ENCODE measurements around the gene ETHE1.

The ETHE1 gene

DNA sequence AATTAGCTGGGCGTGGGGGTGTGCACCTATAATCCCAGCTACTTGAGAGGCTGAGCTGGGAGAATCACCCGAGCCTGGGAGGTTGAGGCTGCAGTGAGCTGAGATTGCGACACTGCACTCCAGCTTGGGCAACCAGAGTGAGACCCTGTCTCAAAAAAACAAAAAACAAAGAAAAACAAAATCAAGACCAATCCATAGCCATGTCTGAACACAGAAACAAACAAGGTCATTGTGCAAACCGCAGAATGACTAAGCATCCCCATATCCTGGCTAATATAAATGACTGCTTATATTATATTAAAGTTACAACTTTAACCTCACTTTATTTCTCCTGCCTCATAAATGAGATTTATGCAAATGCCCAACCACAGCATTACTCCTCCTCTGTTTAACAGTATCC lies 59.3 kb downstream of the ETHE1 start:
- TF ChIP-seq POLR2A (IDR thresholded peaks at IDR 0.05; ENCODE audit: low read length) (no peak), GATA1 (IDR thresholded peaks at IDR 0.05; ENCODE audit: low read depth, low read length) (no peak)

DNA sequence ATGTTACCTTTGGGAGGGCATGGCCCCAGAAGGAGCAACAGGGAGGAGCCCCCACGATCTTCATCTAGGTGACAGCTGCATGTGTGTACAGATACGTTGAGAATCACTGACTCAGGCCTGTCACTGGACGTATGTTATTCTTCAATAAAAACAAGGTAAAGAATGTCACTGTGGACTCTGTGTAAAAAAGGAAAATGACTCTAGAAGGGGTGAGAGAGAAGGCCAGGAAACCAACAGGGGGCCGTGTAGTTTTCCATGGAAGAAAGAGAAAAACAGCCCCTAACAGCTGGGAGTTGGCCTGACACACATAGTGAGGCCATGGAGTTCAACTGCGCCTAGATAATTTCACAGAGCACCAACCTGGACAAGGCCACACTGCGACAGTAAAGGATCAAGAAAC lies 59.7 kb downstream of the ETHE1 start:
- TF ChIP-seq GATA1 (IDR thresholded peaks at IDR 0.05; ENCODE audit: low read depth, low read length), result no peak
- TF ChIP-seq POLR2A (IDR thresholded peaks at IDR 0.05; ENCODE audit: low read length), result no peak
- no peak for DNase-seq

More for the DNA sequence above, 59.3 kb downstream of the ETHE1 start:
- no peak for DNase-seq

DNA sequence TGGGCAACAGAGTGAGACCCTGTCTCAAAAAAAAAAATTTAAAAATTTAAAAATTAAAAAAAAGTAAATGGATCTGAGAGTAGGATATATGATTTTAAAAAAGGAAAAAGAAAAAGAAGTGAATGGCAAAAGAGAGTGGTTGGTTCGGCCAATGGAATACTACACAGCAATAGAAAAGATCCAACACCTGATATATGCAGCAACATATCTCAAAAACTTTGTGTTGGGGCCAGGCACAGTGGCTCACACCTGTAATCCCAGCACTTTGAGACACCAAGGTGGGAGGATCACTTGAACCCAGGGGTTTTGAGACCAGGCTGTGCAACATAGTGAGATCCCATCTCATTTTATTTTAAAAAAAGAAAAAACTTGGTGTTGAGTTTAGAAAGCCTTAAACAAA lies 60.2 kb downstream of the ETHE1 start:
- no peak for DNase-seq
- TF ChIP-seq POLR2A (IDR thresholded peaks at IDR 0.05; ENCODE audit: low read length) (no peak), GATA1 (IDR thresholded peaks at IDR 0.05; ENCODE audit: low read depth, low read length) (no peak)

DNA sequence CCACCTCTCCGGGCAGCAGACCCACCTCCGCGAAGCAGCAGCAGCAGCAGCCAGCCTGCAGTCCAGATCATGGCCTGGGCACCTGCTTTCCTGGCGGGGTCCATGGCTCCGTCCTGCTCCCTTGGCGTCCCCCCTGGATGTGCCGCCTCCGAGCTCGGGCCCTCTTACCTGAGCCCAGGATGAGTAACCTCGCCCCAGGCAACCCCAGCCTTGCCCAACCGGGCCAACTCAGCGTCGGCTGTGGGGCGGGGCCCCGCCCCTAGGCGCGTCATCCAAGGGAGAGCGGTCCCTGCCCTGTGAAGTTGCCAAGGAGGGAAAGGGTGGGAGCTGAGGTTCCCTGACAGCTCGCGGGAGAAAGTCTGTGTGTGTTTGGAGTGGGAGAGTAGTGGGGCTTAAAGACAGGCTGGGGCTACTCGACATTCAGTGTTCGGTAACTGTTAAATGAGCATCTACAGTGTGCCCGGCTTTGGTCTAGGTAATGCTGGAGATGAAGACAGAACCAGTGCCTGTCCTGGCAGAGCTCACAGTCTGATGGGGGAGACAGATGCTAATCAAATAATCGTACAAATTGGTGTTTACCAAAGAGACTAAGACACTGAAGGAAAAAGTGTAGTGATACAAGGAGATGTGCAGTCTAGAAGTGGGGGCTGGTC lies 61.4 kb downstream of the ETHE1 start, which contains the start of gene LYPD3:
LYPD3 (minus strand) TSS at position 141 of the 653 bp plus-strand sequence; CDS start at position 104, 37 bp downstream.
- DNase-seq, result peak; percentile 34 to 76
- TF ChIP-seq GATA1 (IDR thresholded peaks at IDR 0.05; ENCODE audit: low read depth, low read length) (no peak), POLR2A (IDR thresholded peaks at IDR 0.05; ENCODE audit: low read length) (no peak)

DNA sequence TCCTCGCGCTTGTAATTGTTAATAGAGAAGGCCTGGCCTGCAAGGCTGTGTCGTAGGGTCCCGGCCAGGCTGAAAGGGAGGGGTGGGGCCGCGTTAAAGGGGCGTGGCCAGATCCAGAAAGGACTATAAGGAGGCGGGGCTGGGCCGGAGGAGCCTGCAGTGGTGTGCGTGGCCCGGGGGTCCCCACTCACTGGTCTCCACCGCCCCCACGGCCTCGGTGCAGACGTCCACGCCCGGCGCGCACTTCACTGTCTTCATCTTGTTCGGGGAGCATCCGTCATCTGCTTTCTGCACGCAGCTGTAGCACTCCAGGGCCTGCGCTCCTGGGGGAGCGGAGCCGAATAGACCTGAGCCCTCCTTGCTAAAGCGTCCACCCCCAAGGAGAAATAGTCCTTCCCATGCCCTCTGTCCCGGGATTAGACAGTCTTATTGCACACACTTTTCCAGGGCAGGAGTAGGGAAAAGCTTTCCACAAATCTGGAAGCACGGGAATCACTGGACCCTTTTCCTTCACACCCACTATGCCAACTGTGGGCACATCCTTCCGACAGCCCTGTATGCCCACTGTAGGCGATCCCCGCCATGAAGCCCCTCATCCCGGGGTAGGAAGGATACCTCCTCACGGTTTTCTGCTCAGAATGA lies 62.7 kb downstream of the ETHE1 start:
- peak in 1 of 2 experiments; percentile 88 for DNase-seq
- TF ChIP-seq GATA1 (IDR thresholded peaks at IDR 0.05; ENCODE audit: low read depth, low read length) (no peak), POLR2A (IDR thresholded peaks at IDR 0.05; ENCODE audit: low read length) (no peak)

DNA sequence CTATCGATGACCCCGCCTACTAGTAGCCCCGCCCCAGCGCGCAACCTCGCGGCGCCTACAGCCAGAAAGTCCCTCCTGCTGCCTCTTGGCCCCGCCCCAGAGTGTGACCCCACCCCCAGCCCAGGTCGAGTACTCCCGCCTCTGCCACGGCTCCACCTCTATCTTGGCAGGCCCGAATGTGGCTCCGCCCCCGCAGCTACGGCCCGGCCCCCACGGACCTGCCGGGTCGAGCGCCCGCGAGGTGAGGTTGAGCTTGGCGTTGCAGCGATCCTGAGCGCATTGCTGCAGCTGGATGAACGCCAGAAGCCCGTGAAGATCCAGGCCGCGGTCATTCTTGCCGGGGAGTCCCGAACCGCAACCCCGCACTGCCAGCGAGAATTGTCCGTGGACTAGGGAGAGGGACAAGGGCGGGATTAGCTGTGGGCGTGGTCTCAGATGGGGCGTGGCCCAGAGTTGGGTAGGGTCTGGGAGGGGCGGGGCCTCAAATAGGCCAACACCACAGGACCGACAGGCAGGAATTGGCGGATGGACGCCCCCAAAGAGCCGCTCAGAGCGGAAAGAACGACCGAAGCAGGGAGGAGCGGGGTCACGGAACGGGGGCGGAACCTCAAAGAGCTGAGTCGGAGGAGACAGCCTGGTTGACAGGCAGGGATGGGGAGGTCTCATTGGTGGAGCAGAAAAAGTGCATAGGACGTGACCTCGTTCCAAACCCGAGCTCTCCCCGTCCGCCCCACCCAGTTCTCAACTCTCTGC lies 63.4 kb downstream of the ETHE1 start:
- peak; percentile 97 to 99 for DNase-seq
- TF ChIP-seq GATA1 (IDR thresholded peaks at IDR 0.05; ENCODE audit: low read depth, low read length), result no peak
- no peak for TF ChIP-seq POLR2A (IDR thresholded peaks at IDR 0.05; ENCODE audit: low read length)

GRCh38 chr19:43462785-43463380 lies 64.1 kb downstream of the ETHE1 start:
- no peak for TF ChIP-seq POLR2A (IDR thresholded peaks at IDR 0.05; ENCODE audit: low read length)
- DNase-seq, result no peak

- no peak for DNase-seq
- TF ChIP-seq GATA1 (IDR thresholded peaks at IDR 0.05; ENCODE audit: low read depth, low read length) (no peak), POLR2A (IDR thresholded peaks at IDR 0.05; ENCODE audit: low read length) (no peak)
These were observed 64.6 kb downstream of the ETHE1 start for GRCh38 chr19:43462383-43462782.

GRCh38 chr19:43461303-43461702 lies 65.7 kb downstream of the ETHE1 start:
- TF ChIP-seq POLR2A (IDR thresholded peaks at IDR 0.05; ENCODE audit: low read length), result no peak
- no peak for TF ChIP-seq GATA1 (IDR thresholded peaks at IDR 0.05; ENCODE audit: low read depth, low read length)

GRCh38 chr19:43460362-43461016 lies 66.5 kb downstream of the ETHE1 start:
- no peak for DNase-seq
- TF ChIP-seq GATA1 (IDR thresholded peaks at IDR 0.05; ENCODE audit: low read depth, low read length), result no peak
- no peak for TF ChIP-seq POLR2A (IDR thresholded peaks at IDR 0.05; ENCODE audit: low read length)

More at GRCh38 chr19:43461303-43461702, 65.7 kb downstream of the ETHE1 start:
- no peak for DNase-seq

- TF ChIP-seq GATA1 (IDR thresholded peaks at IDR 0.05; ENCODE audit: low read depth, low read length) (no peak), POLR2A (IDR thresholded peaks at IDR 0.05; ENCODE audit: low read length) (no peak)
These were observed 69.2 kb downstream of the ETHE1 start for GRCh38 chr19:43457809-43458208.

More at GRCh38 chr19:43457809-43458208, 69.2 kb downstream of the ETHE1 start:
- no peak for DNase-seq
